NCI-H345 treated with DMSO at 0.1 percent for 48 hours (cell line): ENCODE measurements around the gene RAE1.

Source experiments
- DNase-seq: peaks from one replicate; lab custom pipeline; 2025; ENCODE audit not compliant: unreplicated experiment; lab: John Stamatoyannopoulos, UW

Gene RAE1

GRCh38 chr20:57351042-57351783, at the start of gene RAE1:
RAE1 (plus strand) TSS chr20:57351255; CDS start chr20:57354039, 2,784 bp downstream.
- DNase-seq = peak; percentile 85

GRCh38 chr20:57306747-57307146, 44.3 kb upstream of the RAE1 start:
- no peak for DNase-seq

- no peak for DNase-seq
These were observed 42.4 kb upstream of the RAE1 start for GRCh38 chr20:57308451-57309271.

- no peak for DNase-seq
These were observed 41.4 kb upstream of the RAE1 start for GRCh38 chr20:57309544-57310115.

GRCh38 chr20:57310821-57311514, 40.1 kb upstream of the RAE1 start:
- no peak for DNase-seq

- no peak for DNase-seq
These were observed 38.9 kb upstream of the RAE1 start for GRCh38 chr20:57312138-57312537.

GRCh38 chr20:57313230-57313629, 37.8 kb upstream of the RAE1 start:
- no peak for DNase-seq

GRCh38 chr20:57313951-57314350, 37.1 kb upstream of the RAE1 start:
- no peak for DNase-seq

GRCh38 chr20:57315083-57315975, 35.7 kb upstream of the RAE1 start:
- peak; percentile 16 for DNase-seq

- DNase-seq = no peak
These were observed 35.0 kb upstream of the RAE1 start for GRCh38 chr20:57315976-57316480.

- no peak for DNase-seq
These were observed 34.3 kb upstream of the RAE1 start for GRCh38 chr20:57316795-57317201.

- DNase-seq = no peak
These were observed 33.7 kb upstream of the RAE1 start for GRCh38 chr20:57317316-57317788.

GRCh38 chr20:57317789-57318371, 33.2 kb upstream of the RAE1 start:
- DNase-seq = no peak

GRCh38 chr20:57319584-57319983, 31.5 kb upstream of the RAE1 start:
- no peak for DNase-seq

GRCh38 chr20:57320358-57320757, 30.7 kb upstream of the RAE1 start:
- DNase-seq = peak; percentile 79

GRCh38 chr20:57321142-57321541, 29.9 kb upstream of the RAE1 start:
- DNase-seq = no peak

GRCh38 chr20:57322476-57322875, 28.6 kb upstream of the RAE1 start:
- no peak for DNase-seq

GRCh38 chr20:57323034-57323433, 28.0 kb upstream of the RAE1 start:
- DNase-seq = peak; percentile 75

- DNase-seq = no peak
These were observed 25.3 kb upstream of the RAE1 start for GRCh38 chr20:57325632-57326356.
